Forelimb muscle (tissue), 1 donor: ENCODE results near the gene NOS3. TPM values are rescaled to one million over a fixed set of nuclear protein-coding genes. Genes with fewer than 3 reads are reported as not detected.
A peak's percentile ranks its signal among the peaks of the same experiment; 100 is the strongest.
"Not testable (repeated sequence)": the region's sequence is repeated elsewhere in the genome, so short reads cannot be mapped to it uniquely, and the experiment has no call there.

Experiments
- DNase-seq: peaks from one replicate; pipeline ENCODE4 v3.0.0-alpha.2; 2013; ENCODE audit warnings: low read depth
- polyA plus RNA-seq: library from polyadenylated mRNA; unstranded; fragments of 120-200 nt; gene quantifications from one replicate; pipeline ENCODE4 v1.2.1, GENCODE V29; 2013; ENCODE audit not compliant: insufficient read length

Gene NOS3
- polyA plus RNA-seq, 1 donor, result 5.5 TPM

GRCh38 chr7:151000897-151001495 is 10.2 kb downstream of the NOS3 start:
- DNase-seq, result no peak

GRCh38 chr7:151001546-151001945 is 10.7 kb downstream of the NOS3 start:
- DNase-seq, result no peak

GRCh38 chr7:151003572-151003971 is 12.8 kb downstream of the NOS3 start:
- no peak for DNase-seq

- DNase-seq, result no peak
Measured at GRCh38 chr7:151005566-151005965, 14.7 kb downstream of the NOS3 start.

GRCh38 chr7:151006590-151007300 is 15.9 kb downstream of the NOS3 start:
- DNase-seq, result no peak

GRCh38 chr7:151007469-151007898 is 16.7 kb downstream of the NOS3 start:
- DNase-seq, result no peak

- DNase-seq, result no peak
Measured at GRCh38 chr7:151008143-151008510, 17.3 kb downstream of the NOS3 start.

GRCh38 chr7:151008511-151009323 is 17.9 kb downstream of the NOS3 start:
- DNase-seq, result no peak

GRCh38 chr7:151009327-151010036 is 18.7 kb downstream of the NOS3 start:
- no peak for DNase-seq

GRCh38 chr7:151010037-151010306 is 19.2 kb downstream of the NOS3 start:
- DNase-seq, result no peak

GRCh38 chr7:151010307-151011096 is 19.7 kb downstream of the NOS3 start:
- no peak for DNase-seq

GRCh38 chr7:151011097-151011409 is 20.2 kb downstream of the NOS3 start:
- no peak for DNase-seq

GRCh38 chr7:151011616-151012015 is 20.8 kb downstream of the NOS3 start:
- not testable (repeated sequence) for DNase-seq

- DNase-seq, result no peak
Measured at GRCh38 chr7:151012031-151012692, 21.3 kb downstream of the NOS3 start.

GRCh38 chr7:151012911-151013347 is 22.1 kb downstream of the NOS3 start:
- DNase-seq, result no peak

GRCh38 chr7:151013356-151013732 is 22.5 kb downstream of the NOS3 start:
- no peak for DNase-seq

GRCh38 chr7:151013733-151014497 is 23.1 kb downstream of the NOS3 start:
- peak; percentile 54 for DNase-seq

GRCh38 chr7:151014950-151015349 is 24.1 kb downstream of the NOS3 start:
- DNase-seq, result no peak

- DNase-seq, result no peak
Measured at GRCh38 chr7:151015967-151016366, 25.1 kb downstream of the NOS3 start.

GRCh38 chr7:151016505-151016904 is 25.7 kb downstream of the NOS3 start:
- no peak for DNase-seq
